GM12873 (cell line): Measurements from ENCODE around the gene ETV6.

Experiments used
- TF ChIP-seq, protein P1 (sequence below): IDR thresholded peaks from 2 replicates; pipeline ENCODE4 v1.5.1; 2012; ENCODE audit warnings: low read depth, mild to moderate bottlenecking, moderate library complexity, low read length, control low read depth; ENCODE audit not compliant: insufficient read depth; ENCODE audit errors: missing control alignments

ETV6 gene

GRCh38 chr12:11764837-11765236 is 115.4 kb downstream of the ETV6 start:
- TF ChIP-seq, protein P1, sequence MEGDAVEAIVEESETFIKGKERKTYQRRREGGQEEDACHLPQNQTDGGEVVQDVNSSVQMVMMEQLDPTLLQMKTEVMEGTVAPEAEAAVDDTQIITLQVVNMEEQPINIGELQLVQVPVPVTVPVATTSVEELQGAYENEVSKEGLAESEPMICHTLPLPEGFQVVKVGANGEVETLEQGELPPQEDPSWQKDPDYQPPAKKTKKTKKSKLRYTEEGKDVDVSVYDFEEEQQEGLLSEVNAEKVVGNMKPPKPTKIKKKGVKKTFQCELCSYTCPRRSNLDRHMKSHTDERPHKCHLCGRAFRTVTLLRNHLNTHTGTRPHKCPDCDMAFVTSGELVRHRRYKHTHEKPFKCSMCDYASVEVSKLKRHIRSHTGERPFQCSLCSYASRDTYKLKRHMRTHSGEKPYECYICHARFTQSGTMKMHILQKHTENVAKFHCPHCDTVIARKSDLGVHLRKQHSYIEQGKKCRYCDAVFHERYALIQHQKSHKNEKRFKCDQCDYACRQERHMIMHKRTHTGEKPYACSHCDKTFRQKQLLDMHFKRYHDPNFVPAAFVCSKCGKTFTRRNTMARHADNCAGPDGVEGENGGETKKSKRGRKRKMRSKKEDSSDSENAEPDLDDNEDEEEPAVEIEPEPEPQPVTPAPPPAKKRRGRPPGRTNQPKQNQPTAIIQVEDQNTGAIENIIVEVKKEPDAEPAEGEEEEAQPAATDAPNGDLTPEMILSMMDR: no peak

DNA sequence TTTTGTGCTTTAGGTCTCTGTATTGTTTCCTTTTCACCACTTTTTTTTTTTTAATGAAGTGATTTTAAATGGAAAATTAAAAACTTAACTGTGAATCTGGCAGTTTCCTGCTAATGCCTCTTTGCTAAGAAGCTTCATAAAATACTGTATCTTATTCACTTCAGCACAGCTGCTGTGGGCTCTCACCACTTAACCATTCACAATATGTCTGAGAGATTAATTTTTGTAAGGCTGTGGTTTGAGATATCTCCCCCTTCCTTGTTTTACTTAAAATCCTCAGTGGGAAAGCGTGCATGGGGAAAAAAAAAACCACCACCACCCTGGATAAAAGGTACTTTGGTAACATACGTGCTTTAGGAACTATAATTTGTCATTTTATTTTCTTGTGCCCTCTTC is 115.9 kb downstream of the ETV6 start:
- TF ChIP-seq, protein P1: no peak

DNA sequence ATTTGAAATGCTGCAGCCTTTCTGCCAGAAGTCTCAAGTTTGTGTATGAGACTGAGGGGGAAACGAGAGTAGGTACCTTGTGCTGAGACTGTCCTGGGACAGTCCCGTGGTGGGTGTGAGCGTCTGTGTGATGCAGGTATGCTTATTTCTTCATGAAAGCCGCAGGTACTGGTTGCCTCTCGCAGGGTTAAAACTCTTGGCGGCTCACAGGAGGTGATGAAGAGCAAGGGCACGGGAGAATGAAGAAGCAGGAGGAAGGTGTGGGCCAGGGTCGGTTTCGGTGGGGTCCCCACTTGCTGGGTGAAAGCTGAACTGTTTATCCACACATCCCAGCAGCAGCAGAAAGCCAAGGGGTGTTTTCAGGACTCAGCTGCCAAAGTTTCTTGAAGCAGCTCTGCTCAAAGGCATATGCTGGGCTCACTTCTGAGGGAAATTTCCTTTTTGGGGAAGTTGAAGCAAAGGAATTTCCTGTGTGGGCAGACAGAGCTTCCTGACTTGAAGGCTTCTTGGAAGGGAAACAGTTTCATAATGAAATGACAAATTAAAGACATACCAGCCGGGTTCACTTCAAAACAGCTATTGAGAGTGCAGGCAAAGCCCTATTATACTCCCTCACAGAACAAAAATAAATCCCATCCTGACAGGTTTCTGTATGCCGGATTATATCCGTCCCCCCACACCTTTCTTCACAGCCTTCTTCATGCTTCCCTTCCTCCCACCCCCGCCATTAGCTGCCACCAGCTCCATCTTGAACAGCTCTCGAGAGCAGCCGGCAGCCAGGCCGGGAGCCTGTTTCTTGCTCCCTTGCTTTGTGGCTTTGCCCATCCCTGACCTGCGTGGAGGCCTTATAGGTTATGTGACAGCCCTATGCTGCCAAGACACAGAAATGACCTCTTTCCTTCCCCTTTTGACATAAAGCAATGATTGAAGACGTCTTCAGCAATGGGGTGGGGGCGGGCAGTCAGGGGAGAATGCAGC is 116.6 kb downstream of the ETV6 start:
- TF ChIP-seq, protein P1: no peak

DNA sequence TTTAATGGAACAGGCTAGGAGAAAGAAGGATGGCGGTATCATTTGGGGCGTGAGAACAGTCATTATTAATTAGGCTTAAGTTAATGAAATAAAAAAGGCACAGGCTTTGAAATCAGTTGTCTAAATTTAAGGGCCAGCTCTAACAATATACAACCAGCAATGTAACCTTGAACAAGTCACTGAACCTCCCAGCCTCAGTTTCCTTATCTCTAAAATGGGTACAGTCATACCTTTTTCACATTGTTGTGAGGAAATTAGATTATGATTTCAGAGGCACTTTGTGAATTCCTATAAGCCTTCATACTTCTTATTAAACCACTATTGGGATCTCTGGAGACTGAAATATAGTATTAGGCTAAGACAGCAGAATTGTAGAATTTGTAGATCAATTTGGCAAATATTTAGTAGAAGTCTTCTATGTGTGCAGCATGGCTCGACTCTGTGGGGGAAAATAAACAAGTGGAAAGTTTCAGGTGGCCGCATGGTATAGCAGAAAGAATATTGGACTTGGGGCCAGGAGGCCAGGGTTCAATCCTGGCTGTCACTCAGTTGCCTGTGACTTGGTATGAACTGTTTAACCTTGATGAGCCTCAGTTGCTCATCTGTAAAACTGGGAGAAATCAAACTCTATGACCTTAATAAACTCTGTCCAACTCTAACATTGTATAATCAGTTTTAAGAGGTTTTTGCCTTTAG is 117.7 kb downstream of the ETV6 start:
- TF ChIP-seq, protein P1: no peak

- TF ChIP-seq, protein P1: no peak
Measured at GRCh38 chr12:11767798-11768197, 118.3 kb downstream of the ETV6 start.

- TF ChIP-seq, protein P1: no peak
Measured at GRCh38 chr12:11768233-11768965, 118.9 kb downstream of the ETV6 start.
